NCI-H146 (cell line): ENCODE measurements around the gene S100P.

ENCODE experiments used
- DNase-seq: peaks from one replicate; lab custom pipeline; 2025; lab: John Stamatoyannopoulos, UW

S100P gene

GRCh38 chr4:6697131-6697530 lies 3.5 kb downstream of the S100P start:
- DNase-seq = no peak

- DNase-seq = no peak
These were observed 5.7 kb downstream of the S100P start for GRCh38 chr4:6699388-6699787.

DNA sequence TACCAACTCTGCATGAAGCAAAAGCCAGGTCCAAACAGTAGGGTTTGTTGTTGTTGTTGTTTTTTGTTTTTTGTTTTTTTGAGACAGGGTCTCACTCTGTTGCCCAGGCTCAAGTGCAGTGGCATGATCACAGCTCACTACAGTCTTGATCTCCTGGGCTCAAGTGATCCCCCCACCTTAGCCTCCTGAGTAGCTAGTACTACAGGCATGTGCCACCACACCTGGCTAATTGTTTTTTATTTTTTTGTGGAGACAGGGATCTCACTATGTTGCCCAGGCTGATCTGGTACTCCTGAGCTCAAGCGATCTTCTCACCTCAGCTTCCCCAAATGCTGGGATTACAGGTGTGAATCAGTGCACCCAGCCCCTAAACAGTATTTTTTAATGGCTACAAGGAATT lies 6.2 kb downstream of the S100P start:
- no peak for DNase-seq

DNA sequence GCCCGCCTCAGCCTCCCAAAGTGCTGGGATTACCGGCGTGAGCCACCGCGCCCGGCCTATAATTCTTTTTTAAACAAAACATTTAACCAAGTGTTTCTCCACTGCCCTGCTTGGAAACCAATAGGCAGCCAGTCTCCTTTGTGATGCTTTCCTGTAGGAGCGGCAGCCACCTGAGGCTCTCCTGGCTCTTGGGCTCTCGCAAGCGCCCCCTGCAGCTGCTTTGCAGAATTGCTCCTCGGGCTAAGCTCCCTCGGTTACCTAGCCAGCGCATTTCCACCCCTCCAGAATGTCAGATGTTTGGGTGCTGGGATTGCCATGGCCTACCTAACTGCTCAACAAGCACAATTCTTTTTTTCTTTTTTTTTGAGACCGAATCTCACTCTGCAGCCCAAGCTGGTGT lies 7.7 kb downstream of the S100P start:
- DNase-seq = no peak

DNA sequence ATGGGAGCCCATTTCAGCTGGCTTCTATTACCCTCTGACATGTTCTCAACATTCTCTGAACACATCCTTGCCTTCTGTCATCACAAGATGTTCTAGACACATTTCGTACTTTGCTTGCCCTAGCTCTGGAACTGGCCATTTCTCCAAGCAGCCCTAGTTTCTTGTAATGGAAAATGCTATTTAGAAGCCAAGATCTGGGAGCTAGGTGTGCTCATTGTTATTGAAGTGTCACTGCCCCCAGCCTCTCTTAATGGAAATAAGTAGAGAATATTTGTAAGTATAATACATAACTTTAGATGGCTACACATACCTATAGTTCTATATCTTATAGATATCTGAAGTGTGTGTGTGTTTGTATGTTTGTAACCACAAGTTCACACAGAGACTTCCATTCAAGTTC lies 9.1 kb downstream of the S100P start:
- no peak for DNase-seq

DNA sequence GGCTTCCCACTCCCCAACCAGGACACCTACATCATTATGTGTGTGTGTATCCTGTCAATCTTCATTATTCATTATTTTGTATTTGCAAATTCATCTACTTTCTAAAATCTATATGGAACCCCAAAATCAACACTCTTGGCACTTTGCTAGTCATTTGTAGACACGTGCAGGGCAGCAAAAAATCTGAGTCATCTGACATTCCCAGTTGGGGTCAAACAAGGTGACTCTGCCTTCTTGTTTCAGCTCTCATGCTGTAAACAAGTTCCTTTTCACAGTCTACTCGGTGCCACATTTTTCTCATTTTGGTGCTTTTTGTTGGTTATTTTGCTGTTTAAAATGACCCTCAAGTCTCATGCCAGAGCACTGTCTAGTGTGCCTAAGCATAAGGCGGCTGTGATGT lies 10.1 kb downstream of the S100P start:
- DNase-seq = no peak

DNA sequence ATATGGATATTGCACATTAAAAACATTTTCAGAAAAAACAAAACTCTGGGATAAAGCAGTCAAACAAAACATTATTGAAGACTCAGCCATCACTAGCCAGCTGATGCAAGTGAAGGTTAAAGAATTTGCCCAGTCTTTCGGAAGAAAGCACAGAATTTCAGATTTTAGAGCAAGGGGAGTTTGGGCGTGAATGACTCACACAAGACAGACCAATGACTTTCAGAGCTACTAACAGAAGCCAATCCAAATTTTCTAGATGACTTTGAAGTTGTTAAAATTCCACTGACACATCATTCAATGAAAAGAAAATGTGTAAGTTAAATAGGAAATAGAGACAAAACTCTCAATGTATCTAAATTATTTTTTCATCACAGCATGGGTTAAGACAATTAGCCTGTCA lies 12.0 kb downstream of the S100P start:
- DNase-seq = no peak

- no peak for DNase-seq
These were observed 12.5 kb downstream of the S100P start for GRCh38 chr4:6706173-6706572.

- DNase-seq = peak; percentile 97
These were observed 15.8 kb downstream of the S100P start, which contains the start of gene MRFAP1L1 for GRCh38 chr4:6709230-6710114. Gene MRFAP1L1 (minus strand): TSS chr4:6709865. CDS start chr4:6709629, 236 bp downstream.

- no peak for DNase-seq
These were observed 16.6 kb downstream of the S100P start for GRCh38 chr4:6710282-6710681.

DNA sequence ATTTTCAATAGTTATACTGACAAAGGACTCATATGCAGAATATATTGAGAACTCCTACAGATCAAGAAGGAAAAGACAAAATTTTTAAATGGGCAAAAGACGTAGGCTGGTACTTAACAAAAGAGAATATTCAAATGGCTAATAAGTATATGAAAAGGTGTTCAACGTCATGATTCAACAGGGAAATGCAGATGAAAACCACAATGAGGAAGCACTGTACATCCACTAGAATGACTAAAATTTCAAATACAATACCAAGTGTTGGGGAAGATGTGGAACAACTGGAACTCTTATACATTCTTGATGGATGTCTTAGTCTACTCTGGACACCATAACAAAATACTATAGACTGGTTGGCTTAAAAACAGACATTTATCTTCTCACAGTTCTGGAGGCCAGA lies 17.3 kb downstream of the S100P start:
- DNase-seq = no peak

DNA sequence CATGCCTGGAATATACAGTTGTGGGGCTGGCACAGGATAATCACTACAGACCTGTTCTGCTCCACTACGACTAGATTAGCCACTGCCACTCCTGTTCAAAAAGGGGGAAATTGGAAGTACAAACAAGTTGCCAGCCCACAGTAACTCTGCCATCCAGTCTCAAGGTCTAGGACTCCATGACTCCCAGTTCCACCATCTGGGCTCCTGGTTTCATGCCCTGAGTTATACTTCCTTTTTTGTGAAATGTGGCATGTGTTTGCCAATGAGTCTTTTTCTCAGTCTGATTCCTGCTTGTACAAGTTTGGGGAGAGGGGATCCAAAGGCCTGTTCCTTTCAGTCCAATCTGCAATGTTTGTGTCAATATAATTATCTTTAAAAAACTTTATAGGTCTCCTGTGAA lies 21.3 kb downstream of the S100P start:
- DNase-seq = no peak

DNA sequence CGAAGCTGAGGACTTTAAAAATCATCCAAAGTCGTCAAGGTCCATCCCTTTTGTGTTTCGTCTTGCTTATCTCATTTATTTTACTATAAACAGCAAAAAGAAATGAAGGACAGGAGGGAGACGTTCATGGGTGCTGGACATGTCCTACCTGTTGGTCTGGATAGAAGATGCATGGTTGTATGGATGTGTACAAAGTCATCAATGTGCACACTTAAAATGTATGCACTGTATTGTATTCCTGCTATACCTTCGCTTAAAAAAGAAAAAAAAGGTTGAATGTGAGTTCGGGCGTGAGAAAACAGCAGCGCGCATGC lies 22.0 kb downstream of the S100P start:
- DNase-seq = no peak

DNA sequence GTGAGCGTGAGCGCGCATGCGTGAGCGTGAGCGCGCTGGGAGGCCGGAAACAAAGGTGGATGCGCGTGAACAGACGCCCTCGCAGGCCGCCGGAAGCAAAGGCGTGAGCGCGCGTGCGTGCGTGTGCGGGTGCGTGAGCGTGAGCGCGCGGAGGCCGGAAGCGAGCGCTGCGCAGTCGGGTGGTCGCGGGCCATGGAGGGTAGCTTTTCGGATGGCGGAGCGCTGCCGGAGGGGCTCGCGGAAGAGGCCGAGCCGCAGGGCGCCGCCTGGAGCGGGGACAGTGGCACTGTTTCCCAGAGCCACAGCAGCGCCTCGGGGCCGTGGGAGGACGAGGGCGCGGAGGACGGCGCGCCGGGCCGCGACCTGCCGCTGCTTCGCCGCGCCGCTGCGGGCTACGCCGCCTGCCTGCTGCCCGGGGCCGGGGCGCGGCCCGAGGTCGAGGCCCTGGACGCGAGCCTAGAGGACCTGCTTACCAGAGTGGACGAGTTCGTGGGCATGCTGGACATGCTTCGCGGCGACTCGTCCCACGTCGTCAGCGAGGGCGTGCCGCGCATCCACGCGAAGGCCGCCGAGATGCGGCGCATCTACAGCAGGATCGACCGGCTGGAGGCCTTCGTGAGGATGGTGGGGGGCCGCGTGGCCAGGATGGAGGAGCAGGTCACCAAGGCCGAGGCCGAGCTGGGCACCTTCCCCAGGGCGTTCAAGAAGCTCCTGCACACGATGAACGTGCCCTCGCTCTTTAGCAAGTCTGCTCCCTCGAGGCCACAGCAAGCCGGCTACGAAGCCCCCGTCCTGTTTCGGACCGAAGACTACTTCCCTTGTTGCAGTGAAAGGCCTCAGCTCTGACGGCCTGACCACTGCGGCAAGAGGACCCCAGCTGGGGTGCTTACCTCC lies 22.6 kb downstream of the S100P start, which contains the start of gene BLOC1S4:
TSS of gene BLOC1S4 (plus strand) at position 157 of the 894 bp plus-strand sequence. CDS start at position 193, 36 bp downstream.
- DNase-seq = peak; percentile 88

DNA sequence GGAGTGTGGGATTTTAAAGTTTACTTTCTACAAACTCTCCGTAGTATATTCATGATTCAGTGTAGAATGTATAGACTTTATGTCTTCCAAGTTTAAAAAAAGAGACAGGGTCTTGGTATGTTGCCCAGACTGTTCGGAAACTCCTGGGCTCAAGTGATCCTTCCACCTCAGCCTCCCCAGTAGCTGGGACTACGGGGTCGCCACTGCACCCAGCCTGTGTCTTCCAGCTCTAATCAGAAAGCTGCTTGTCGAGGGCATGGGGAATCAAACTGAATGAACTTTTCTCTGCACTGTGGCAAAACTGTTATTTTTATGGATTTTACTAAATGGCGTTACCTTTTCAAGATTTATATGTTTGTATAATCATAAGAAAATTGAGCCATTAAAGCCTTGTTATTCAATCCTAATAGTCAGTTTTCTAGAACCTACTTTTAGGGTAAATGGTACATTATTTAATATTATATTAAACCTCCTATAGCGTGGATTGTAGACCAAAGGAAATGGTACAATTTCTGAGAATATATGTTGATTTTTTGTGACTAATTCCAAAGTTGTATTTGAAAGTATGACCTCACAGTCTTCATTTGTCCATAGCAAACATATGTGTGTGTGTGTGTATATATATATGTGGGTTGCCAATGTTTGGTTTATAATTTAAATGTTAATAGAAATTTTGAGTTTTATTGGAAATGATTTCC lies 23.4 kb downstream of the S100P start:
- DNase-seq = no peak

- DNase-seq = no peak
These were observed 25.4 kb downstream of the S100P start for GRCh38 chr4:6718932-6719610.

- DNase-seq = no peak
These were observed 26.0 kb downstream of the S100P start for GRCh38 chr4:6719611-6720179.

- peak; percentile 78 for DNase-seq
These were observed 26.6 kb downstream of the S100P start for GRCh38 chr4:6720202-6720699.

DNA sequence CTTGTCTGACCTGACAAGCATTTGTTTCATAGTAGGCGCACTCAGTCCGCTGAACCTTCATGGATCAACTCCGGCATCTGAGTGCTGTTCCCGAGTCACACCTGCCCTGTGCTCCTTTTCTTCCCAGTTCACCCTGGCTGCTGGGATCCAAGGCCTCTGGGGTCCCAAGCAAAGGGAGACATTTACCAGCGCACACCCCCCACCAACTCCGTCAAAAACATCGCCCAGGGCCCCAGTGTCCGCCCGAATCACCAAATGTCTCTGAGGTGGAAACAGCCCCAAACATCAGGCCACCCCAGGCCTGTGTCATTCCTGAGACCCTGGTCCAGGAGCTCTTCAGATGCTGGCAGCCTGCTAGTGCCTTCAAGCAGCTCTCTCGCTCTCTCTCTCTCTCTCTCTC lies 27.4 kb downstream of the S100P start:
- no peak for DNase-seq

DNA sequence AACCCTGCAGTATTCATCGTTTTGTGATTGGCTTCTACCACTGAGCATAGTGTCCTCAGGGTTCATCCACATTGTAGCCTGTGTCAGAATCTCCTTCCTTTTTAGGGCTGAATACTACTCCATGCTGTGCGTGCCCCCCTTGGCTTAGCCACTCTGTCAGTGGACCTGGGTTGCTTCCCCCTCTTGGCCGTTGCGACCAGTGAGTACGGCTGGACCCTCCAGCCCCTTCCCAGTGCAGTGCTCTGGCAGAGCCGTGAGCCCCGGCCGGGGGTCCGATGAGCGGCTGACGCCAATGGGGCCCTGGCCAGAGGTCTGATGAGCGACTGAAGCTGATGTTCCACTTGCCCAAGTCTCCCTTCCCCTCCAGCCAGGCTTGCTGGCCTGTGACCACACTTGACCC lies 29.2 kb downstream of the S100P start:
- DNase-seq = no peak

DNA sequence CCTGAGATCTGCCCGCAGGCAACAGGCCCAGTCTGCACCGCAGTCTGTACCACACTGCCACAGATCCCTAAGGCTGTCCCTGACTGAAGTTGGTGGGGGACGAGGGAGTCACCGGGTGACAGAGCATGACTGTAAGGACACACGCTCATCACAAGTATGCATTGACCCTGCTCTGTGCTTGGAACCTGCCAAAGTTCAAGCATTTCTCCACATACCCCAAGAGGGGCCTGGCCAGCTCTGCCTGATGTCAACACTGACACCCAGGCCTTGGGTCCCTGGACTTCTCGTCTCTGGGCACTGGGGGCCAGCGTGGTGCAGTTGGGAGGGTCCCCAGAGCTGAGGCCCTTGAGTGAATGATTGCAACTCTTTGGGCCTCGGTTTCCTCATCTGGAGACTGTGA lies 30.2 kb downstream of the S100P start:
- DNase-seq = no peak
